DOHH2 (cell line): ENCODE data around the gene MED12.

ENCODE experiments used
- H3F3A ChIP-seq: fragments of 200-600 bp; sonication (generic), shearing (Covaris generic); 2 replicates; pipeline ENCODE4 v1.6.0; 2016; ENCODE audit warnings: antibody characterized with exemption, mild to moderate bottlenecking; ENCODE audit not compliant: control insufficient read depth, insufficient read depth
- H3K27ac ChIP-seq: fragments of 200-600 bp; sonication (generic); 2 replicates; pipeline ENCODE4 v1.5.1; 2014; ENCODE audit warnings: low read depth, mild to moderate bottlenecking, low read length, moderate library complexity
- H3K27me3 ChIP-seq: fragments of 200-600 bp; sonication (generic); 2 replicates; pipeline ENCODE4 v1.6.1; 2014; ENCODE audit warnings: mild to moderate bottlenecking, low read length, mixed read lengths; ENCODE audit not compliant: control insufficient read depth
- H3K36me3 ChIP-seq: fragments of 200-600 bp; sonication (generic); 2 replicates; pipeline ENCODE4 v1.6.1; 2014; ENCODE audit warnings: mild to moderate bottlenecking, low read length, moderate library complexity, mixed read lengths; ENCODE audit not compliant: control insufficient read depth
- H3K4me1 ChIP-seq: fragments of 200-600 bp; sonication (generic); 2 replicates; pipeline ENCODE4 v1.6.1; 2014; ENCODE audit warnings: mild to moderate bottlenecking, low read length, mixed read lengths; ENCODE audit not compliant: control insufficient read depth
- H3K4me2 ChIP-seq: fragments of 200-600 bp; sonication (generic); 2 replicates; pipeline ENCODE4 v1.6.0; 2014; ENCODE audit warnings: mild to moderate bottlenecking, low read length, moderate library complexity
- H3K4me3 ChIP-seq: fragments of 200-600 bp; sonication (generic); 2 replicates; pipeline ENCODE4 v1.5.1; 2014; ENCODE audit warnings: mild to moderate bottlenecking, low read length, mixed read lengths
- H3K79me2 ChIP-seq: fragments of 200-600 bp; sonication (generic); 2 replicates; pipeline ENCODE4 v1.6.1; 2014; ENCODE audit warnings: mild to moderate bottlenecking, low read length, mixed read lengths; ENCODE audit not compliant: control insufficient read depth
- H3K9me2 ChIP-seq: fragments of 200-600 bp; sonication (generic); replicated peaks from 2 replicates; pipeline ENCODE4 v1.6.1; 2014; ENCODE audit warnings: mild to moderate bottlenecking, low read length, mixed read lengths; ENCODE audit not compliant: control insufficient read depth
- H3K9me3 ChIP-seq: fragments of 200-600 bp; sonication (generic); 2 replicates; pipeline ENCODE4 v1.6.1; 2014; ENCODE audit warnings: antibody characterized with exemption, low read length, mixed read lengths; ENCODE audit not compliant: control insufficient read depth, insufficient read depth
- H4K20me1 ChIP-seq: fragments of 200-600 bp; sonication (generic); 2 replicates; pipeline ENCODE4 v1.6.0; 2014; ENCODE audit warnings: low read depth, mild to moderate bottlenecking, antibody characterized with exemption, low read length, moderate library complexity; ENCODE audit not compliant: control insufficient read depth, insufficient read depth
- CTCF ChIP-seq: fragments of 200-600 bp; sonication (generic); IDR thresholded peaks from one replicate; pipeline ENCODE4 v1.5.1; 2014; ENCODE audit warnings: antibody characterized with exemption, mild to moderate bottlenecking, low read depth, low read length; ENCODE audit not compliant: poor library complexity, severe bottlenecking
- EZH2phosphoT487 ChIP-seq: fragments of 200-600 bp; sonication (generic); IDR thresholded peaks from 2 replicates; pipeline ENCODE4 v1.6.1; 2017; ENCODE audit warnings: borderline replicate concordance, mild to moderate bottlenecking, antibody characterized with exemption, low read length, moderate library complexity, mixed read lengths

Gene MED12

GRCh38 chrX:71095033-71095432 lies 23.4 kb upstream of the MED12 start:
- Histone ChIP-seq H3K9me3 (no peaks in the 10 kb centered on the region), H3K27ac (no peak overlapping the region), H3F3A (no peaks in the 10 kb centered on the region), H3K27me3 (no peaks in the 10 kb centered on the region), H3K4me3 (peak overlapping the region; percentile 84), H4K20me1 (no peaks in the 10 kb centered on the region), H3K4me1 (peaks cover 11% of the 10 kb centered on the region), H3K4me2 (peak overlapping the region; percentile 83), H3K79me2 (no peaks in the 10 kb centered on the region), H3K9me2 (no peaks in the 10 kb centered on the region), H3K36me3 (no peaks in the 10 kb centered on the region)
- no peak for TF ChIP-seq EZH2phosphoT487
- TF ChIP-seq CTCF: no peak

- no peaks in the 10 kb centered on the region for H4K20me1 ChIP-seq
- no peak within 1 kb of the TSS for H3K27ac ChIP-seq
- no peaks in the 10 kb centered on the region for H3K9me3 ChIP-seq
- TF ChIP-seq CTCF (no peak), EZH2phosphoT487 (no peak)
- peak within 1 kb of the TSS; percentile 84 for H3K4me3 ChIP-seq
- H3F3A ChIP-seq: no peaks in the 10 kb centered on the region
- H3K27me3 ChIP-seq: no peaks in the 10 kb centered on the region
- H3K4me1 ChIP-seq: peaks cover 11% of the 10 kb centered on the region
- no peaks in the 10 kb centered on the region for H3K79me2 ChIP-seq
- H3K36me3 ChIP-seq: no peaks in the 10 kb centered on the region
- no peaks in the 10 kb centered on the region for H3K9me2 ChIP-seq
- H3K4me2 ChIP-seq: peak within 1 kb of the TSS; percentile 93
Measured at GRCh38 chrX:71095555-71095980, 22.8 kb upstream of the MED12 start, which contains the start of gene FOXO4. Gene FOXO4 (plus strand): TSS chrX:71095851. CDS start chrX:71096529, 678 bp downstream.

GRCh38 chrX:71095981-71096759 lies 22.2 kb upstream of the MED12 start:
- no peaks in the 10 kb centered on the region for H3F3A ChIP-seq
- peak overlapping the region; percentile 84 for H3K4me3 ChIP-seq
- H3K9me2 ChIP-seq: no peaks in the 10 kb centered on the region
- H3K27ac ChIP-seq: no peak overlapping the region
- no peaks in the 10 kb centered on the region for H4K20me1 ChIP-seq
- H3K4me1 ChIP-seq: peaks cover 11% of the 10 kb centered on the region
- no peaks in the 10 kb centered on the region for H3K36me3 ChIP-seq
- TF ChIP-seq EZH2phosphoT487 (no peak), CTCF (no peak)
- peak overlapping the region; percentile 93 for H3K4me2 ChIP-seq
- no peaks in the 10 kb centered on the region for H3K27me3 ChIP-seq
- no peaks in the 10 kb centered on the region for H3K9me3 ChIP-seq
- no peaks in the 10 kb centered on the region for H3K79me2 ChIP-seq
